Prostate gland (tissue), 2 donors: ENCODE data around the gene IFRD2. TPM values are rescaled to one million over a fixed set of nuclear protein-coding genes. Genes with fewer than 3 reads are reported as not detected.
A peak's percentile ranks its signal among the peaks of the same experiment; 100 is the strongest.

Experiments
- DNase-seq: peaks from one replicate; pipeline ENCODE4 v3.0.0-alpha.2; 2019; ENCODE audit warnings: low spot score
- H3K27ac ChIP-seq, 2 donors: fragments of 200-600 bp; sonication (generic); 2 replicates each; pipeline ENCODE4 v1.5.1; 2017 to 2019
- H3K27me3 ChIP-seq: fragments of 200-600 bp; sonication (generic); replicated peaks from 2 replicates; pipeline ENCODE4 v1.5.1; 2019; ENCODE audit not compliant: insufficient read depth
- H3K36me3 ChIP-seq, 2 donors: fragments of 200-600 bp; sonication (generic); 1 replicate in 1 of 2; 2 replicates in 1 of 2; pipeline versions ENCODE4 v1.5.1 to v1.8.1; 2017 to 2019
- H3K4me1 ChIP-seq: fragments of 200-600 bp; sonication (generic); replicated peaks from 2 replicates; pipeline ENCODE4 v1.5.1; 2019
- H3K4me3 ChIP-seq, 2 donors: fragments of 200-600 bp; sonication (generic); 2 replicates each; pipeline ENCODE4 v1.5.1; 2017 to 2019
- H3K9me3 ChIP-seq: fragments of 200-600 bp; sonication (generic); 2 replicates; pipeline ENCODE4 v1.5.1; 2017
- CTCF ChIP-seq, 4 experiments: fragments of 200-600 bp in 2 of 4; fragments of 450-650 bp in 2 of 4; sonication (generic) in 2 of 4; IDR thresholded peaks; 1 replicate in 3 of 4; 2 replicates in 1 of 4; pipeline ENCODE4 v1.5.1; 2016 to 2019; ENCODE audit warnings: antibody characterized with exemption in 4 of 4, mild to moderate bottlenecking in 2 of 4, moderate library complexity in 2 of 4
- POLR2A ChIP-seq: fragments of 450-650 bp; IDR thresholded peaks from one replicate; pipeline ENCODE4 v1.6.1; 2016; ENCODE audit warnings: antibody characterized with exemption, mild to moderate bottlenecking
- POLR2AphosphoS5 ChIP-seq: sonication (generic); formaldehyde crosslinking; IDR thresholded peaks from one replicate; pipeline ENCODE4 v1.6.1; 2017; ENCODE audit warnings: antibody characterized with exemption
- WGBS: methylation state at CpG from one replicate; pipeline ENCODE4 v1.1.5; 2018; 5-methylcytosine and 5-hydroxymethylcytosine counted together
- intact Hi-C: fragments of 100-400 bp; cut with DNase I; formaldehyde crosslinking; loops from one replicate; pipeline ENCODE4 v1.14.2; 2022
- total RNA-seq, 2 donors: library from RNA; depleted of rRNA; stranded (reverse); fragments of >200 nt; gene quantifications; one replicate each; pipeline ENCODE4 v1.1.0, GENCODE V29; 2016

The IFRD2 gene
- total RNA-seq, 2 donors from 2014 or later = 93.0 to 99.9 TPM

DNA sequence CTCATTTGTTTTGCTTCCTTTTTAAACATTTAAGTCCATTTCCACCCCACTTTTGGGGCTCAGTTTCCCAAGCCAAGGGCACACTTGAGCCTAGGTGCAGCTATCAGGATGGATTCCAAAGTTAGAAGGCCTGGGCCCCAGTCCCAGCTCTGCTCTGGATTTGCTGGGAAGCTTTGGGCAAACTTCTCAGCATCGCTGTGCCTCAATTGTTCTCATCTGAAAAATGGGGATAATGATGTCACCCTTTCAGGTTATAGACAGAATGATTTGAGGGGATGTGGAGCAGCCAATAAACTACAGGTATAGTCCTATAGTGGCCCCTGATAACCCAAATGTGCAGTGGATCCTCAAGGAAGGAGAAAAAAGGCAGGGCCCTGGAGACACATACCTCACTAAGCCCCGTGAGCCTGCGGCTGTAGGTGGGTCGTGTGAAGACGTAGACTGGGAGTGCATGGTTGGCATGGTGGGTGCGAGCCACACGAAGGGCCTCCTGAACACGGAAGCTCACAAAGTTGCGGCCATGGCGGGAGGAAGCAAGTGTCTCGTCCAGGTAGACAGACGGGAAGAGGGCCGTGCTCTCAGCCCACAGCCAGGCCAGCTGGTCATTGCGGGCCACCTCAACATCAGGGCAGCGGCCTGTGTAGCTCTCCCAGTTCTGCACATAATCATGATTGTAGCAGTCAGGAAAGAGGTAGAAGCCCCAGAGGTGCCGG is 27.1 kb upstream of the IFRD2 start:
- intact Hi-C loops = no loop called here
- TF ChIP-seq POLR2AphosphoS5 = no peak
- TF ChIP-seq POLR2A = no peak
- TF ChIP-seq CTCF (IDR thresholded peaks at IDR 0.05) = no peak
- Histone ChIP-seq H3K27ac (peak overlapping the region in 1 of 2 donors; percentile 90), H3K4me3 (no peak overlapping the region), H3K4me1 (peaks cover 27% of the 10 kb centered on the region), H3K36me3 (no peaks in the 10 kb centered on the region), H3K9me3 (no peaks in the 10 kb centered on the region), H3K27me3 (no peaks in the 10 kb centered on the region)
- DNase-seq = no peak
- WGBS = 89% methylated on average over 16 of the region's 16 CpGs

GRCh38 chr3:50318615-50319014 is 26.4 kb upstream of the IFRD2 start:
- Histone ChIP-seq H3K27me3 (no peaks in the 10 kb centered on the region), H3K27ac (peak overlapping the region in 1 of 2 donors; percentile 90), H3K4me3 (no peak overlapping the region), H3K4me1 (peaks cover 27% of the 10 kb centered on the region), H3K36me3 (no peaks in the 10 kb centered on the region), H3K9me3 (no peaks in the 10 kb centered on the region)
- no peak for DNase-seq
- intact Hi-C loops = no loop called here
- 83% methylated on average over 9 of the region's 10 CpGs for WGBS
- TF ChIP-seq CTCF (IDR thresholded peaks at IDR 0.05) = no peak
- no peak for TF ChIP-seq POLR2AphosphoS5
- TF ChIP-seq POLR2A = no peak

- no peaks in the 10 kb centered on the region for H3K27me3 ChIP-seq
- no peak overlapping the region for H3K4me3 ChIP-seq
- 84% methylated on average over 9 of the region's 11 CpGs for WGBS
- peaks cover 27% of the 10 kb centered on the region for H3K4me1 ChIP-seq
- peak overlapping the region; percentile 90 to 91 for H3K27ac ChIP-seq
- no peak for DNase-seq
- no peaks in the 10 kb centered on the region for H3K9me3 ChIP-seq
- TF ChIP-seq CTCF (IDR thresholded peaks at IDR 0.05) = no peak
- intact Hi-C loops = no loop called here
- H3K36me3 ChIP-seq = no peaks in the 10 kb centered on the region
Measured at GRCh38 chr3:50318163-50318562, 25.9 kb upstream of the IFRD2 start.

GRCh38 chr3:50317300-50317699 is 25.1 kb upstream of the IFRD2 start:
- TF ChIP-seq POLR2A (no peak), CTCF (IDR thresholded peaks at IDR 0.05) (no peak), POLR2AphosphoS5 (no peak)
- no peaks in the 10 kb centered on the region for H3K36me3 ChIP-seq
- no peak overlapping the region for H3K4me3 ChIP-seq
- DNase-seq = no peak
- intact Hi-C loops = no loop called here
- 34% methylated on average over 6 of the region's 6 CpGs for WGBS
- no peaks in the 10 kb centered on the region for H3K27me3 ChIP-seq
- H3K27ac ChIP-seq = peak overlapping the region; percentile 90 to 91
- peaks cover 27% of the 10 kb centered on the region for H3K4me1 ChIP-seq
- no peaks in the 10 kb centered on the region for H3K9me3 ChIP-seq

GRCh38 chr3:50316657-50317242 is 24.5 kb upstream of the IFRD2 start:
- TF ChIP-seq CTCF (IDR thresholded peaks at IDR 0.05) = no peak
- peak; percentile 86 for TF ChIP-seq POLR2A
- TF ChIP-seq POLR2AphosphoS5 = peak; percentile 92
- 16% methylated on average over 9 of the region's 9 CpGs for WGBS
- no peaks in the 10 kb centered on the region for H3K9me3 ChIP-seq
- no peaks in the 10 kb centered on the region for H3K27me3 ChIP-seq
- peaks cover 27% of the 10 kb centered on the region for H3K4me1 ChIP-seq
- no peaks in the 10 kb centered on the region for H3K36me3 ChIP-seq
- peak; percentile 92 for DNase-seq
- H3K4me3 ChIP-seq = no peak overlapping the region
- intact Hi-C loops = no loop called here
- peak overlapping the region; percentile 90 to 91 for H3K27ac ChIP-seq
